Hepatocyte (in vitro differentiated cells): ENCODE data around the gene CNTN4. TPM values are rescaled to one million over a fixed set of nuclear protein-coding genes. Genes with fewer than 3 reads are reported as not detected.

ENCODE experiments used
- DNase-seq: peaks from one replicate; pipeline ENCODE4 v3.0.0-alpha.2; 2016; ENCODE audit warnings: low spot score
- H2AFZ ChIP-seq: fragments of 200-600 bp; sonication (generic); 2 replicates; pipeline ENCODE4 v1.6.0; 2016; ENCODE audit warnings: antibody characterized with exemption, mild to moderate bottlenecking
- H3K27ac ChIP-seq: fragments of 200-600 bp; sonication (generic); 2 replicates; pipeline ENCODE4 v1.5.1; 2016; ENCODE audit warnings: mild to moderate bottlenecking
- H3K27me3 ChIP-seq: fragments of 200-600 bp; sonication (generic); 2 replicates; pipeline ENCODE4 v1.6.1; 2016
- H3K36me3 ChIP-seq: fragments of 200-600 bp; sonication (generic); replicated peaks from 2 replicates; pipeline ENCODE4 v1.5.1; 2016; ENCODE audit warnings: low read depth; ENCODE audit not compliant: insufficient read depth
- H3K4me1 ChIP-seq: fragments of 200-600 bp; sonication (generic); 2 replicates; pipeline ENCODE4 v1.5.1; 2016; ENCODE audit warnings: mild to moderate bottlenecking, moderate library complexity; ENCODE audit not compliant: insufficient read depth
- H3K4me2 ChIP-seq: fragments of 200-600 bp; sonication (generic); 2 replicates; pipeline ENCODE4 v1.6.0; 2016
- H3K4me3 ChIP-seq: fragments of 200-600 bp; sonication (generic); 2 replicates; pipeline ENCODE4 v1.5.1; 2016; ENCODE audit warnings: mild to moderate bottlenecking
- H3K79me2 ChIP-seq: fragments of 200-600 bp; sonication (generic); 2 replicates; pipeline ENCODE4 v1.6.0; 2017; ENCODE audit warnings: mild to moderate bottlenecking
- H3K9me2 ChIP-seq: fragments of 200-600 bp; sonication (generic); replicated peaks from 2 replicates; pipeline ENCODE4 v1.6.0; 2017; ENCODE audit warnings: mild to moderate bottlenecking; ENCODE audit not compliant: insufficient read depth
- H3K9me3 ChIP-seq: fragments of 200-600 bp; sonication (generic); 2 replicates; pipeline ENCODE4 v1.5.1; 2016; ENCODE audit warnings: low read depth, mild to moderate bottlenecking
- H4K20me1 ChIP-seq: fragments of 200-600 bp; sonication (generic); 2 replicates; pipeline ENCODE4 v1.6.0; 2016; ENCODE audit warnings: mild to moderate bottlenecking; ENCODE audit not compliant: insufficient read depth, poor library complexity, severe bottlenecking
- CTCF ChIP-seq: fragments of 200-600 bp; sonication (generic); IDR thresholded peaks from 2 replicates; pipeline ENCODE4 v1.5.1; 2016; ENCODE audit warnings: antibody characterized with exemption, mild to moderate bottlenecking; ENCODE audit not compliant: poor library complexity
- EZH2 ChIP-seq: fragments of 200-600 bp; sonication (generic); IDR thresholded peaks from 2 replicates; pipeline ENCODE4 v1.6.1; 2016; ENCODE audit warnings: antibody characterized with exemption, mild to moderate bottlenecking, borderline replicate concordance
- EZH2phosphoT487 ChIP-seq: fragments of 200-600 bp; sonication (generic); IDR thresholded peaks from one replicate; pipeline ENCODE4 v1.6.1; 2018; ENCODE audit warnings: antibody characterized with exemption, mild to moderate bottlenecking, low read depth, moderate library complexity; ENCODE audit not compliant: unreplicated experiment, severe bottlenecking
- WGBS: methylation state at CpG from one replicate; pipeline ENCODE4 v1.1.6; 2016; ENCODE audit warnings: low lambda C conversion rate; ENCODE audit errors: missing lambda C conversion rate; 5-methylcytosine and 5-hydroxymethylcytosine counted together
- polyA plus RNA-seq: library from polyadenylated mRNA; unstranded; fragments of >200 nt; fragmentation: Nextera tagmentation; extraction: Ambion mirVana; gene quantifications from 2 replicates; pipeline ENCODE4 v1.2.1, GENCODE V29; 2016
- total RNA-seq: library from RNA; depleted of rRNA; stranded (reverse); fragments of >200 nt; gene quantifications from 2 replicates; pipeline ENCODE4 v1.2.3, GENCODE V29; 2014

CNTN4 gene
- total and polyA plus RNA-seq, 2 experiments from 2014 or later = 17.6 to 30.3 TPM

GRCh38 chr3:2517500-2518172, 419.0 kb downstream of the CNTN4 start:
- Histone ChIP-seq H3K4me2 (peak overlapping the region; percentile 48), H3K4me1 (no peaks in the 10 kb centered on the region), H3K9me3 (no peaks in the 10 kb centered on the region), H2AFZ (peak overlapping the region; percentile 21), H3K36me3 (no peaks in the 10 kb centered on the region), H3K9me2 (no peaks in the 10 kb centered on the region), H3K4me3 (no peak overlapping the region), H4K20me1 (no peaks in the 10 kb centered on the region), H3K79me2 (no peaks in the 10 kb centered on the region), H3K27me3 (no peaks in the 10 kb centered on the region), H3K27ac (peak overlapping the region; percentile 53)
- WGBS = 42% methylated on average over 5 of the region's 5 CpGs
- TF ChIP-seq CTCF (no peak), EZH2 (no peak), EZH2phosphoT487 (no peak)
- peak; percentile 39 for DNase-seq

GRCh38 chr3:2523281-2523836, 424.7 kb downstream of the CNTN4 start:
- Histone ChIP-seq H3K9me3 (no peaks in the 10 kb centered on the region), H3K27ac (peak overlapping the region; percentile 17), H4K20me1 (no peaks in the 10 kb centered on the region), H3K27me3 (no peaks in the 10 kb centered on the region), H2AFZ (no peak overlapping the region), H3K79me2 (no peaks in the 10 kb centered on the region), H3K4me3 (no peak overlapping the region), H3K4me1 (no peaks in the 10 kb centered on the region), H3K9me2 (no peaks in the 10 kb centered on the region), H3K4me2 (no peak overlapping the region), H3K36me3 (no peaks in the 10 kb centered on the region)
- 23% methylated on average over 2 of the region's 2 CpGs for WGBS
- DNase-seq = no peak
- TF ChIP-seq EZH2 (no peak), EZH2phosphoT487 (no peak), CTCF (no peak)

- no peak overlapping the region for H3K27ac ChIP-seq
- no peaks in the 10 kb centered on the region for H3K9me2 ChIP-seq
- H3K79me2 ChIP-seq = no peaks in the 10 kb centered on the region
- no peak overlapping the region for H3K4me2 ChIP-seq
- no peaks in the 10 kb centered on the region for H3K27me3 ChIP-seq
- H3K9me3 ChIP-seq = no peaks in the 10 kb centered on the region
- H3K4me3 ChIP-seq = no peak overlapping the region
- 91% methylated on average over 2 of the region's 2 CpGs for WGBS
- no peaks in the 10 kb centered on the region for H4K20me1 ChIP-seq
- H2AFZ ChIP-seq = no peak overlapping the region
- H3K36me3 ChIP-seq = no peaks in the 10 kb centered on the region
- no peaks in the 10 kb centered on the region for H3K4me1 ChIP-seq
- DNase-seq = no peak
- TF ChIP-seq EZH2phosphoT487 (no peak), CTCF (no peak), EZH2 (no peak)
These were observed 427.3 kb downstream of the CNTN4 start for GRCh38 chr3:2525968-2526367.
